ENCODE data around the gene CITED4. TPM values are rescaled to one million over a fixed set of nuclear protein-coding genes. Genes with fewer than 3 reads are reported as not detected.

CITED4 gene
- total and polyA plus RNA-seq, 9 of the 15 experiments (the other 6 are each of a cell fraction or from before 2014, with no cell fraction given): 0.11 to 1.2 (median 0.17) TPM; not detected in 2

DNA sequence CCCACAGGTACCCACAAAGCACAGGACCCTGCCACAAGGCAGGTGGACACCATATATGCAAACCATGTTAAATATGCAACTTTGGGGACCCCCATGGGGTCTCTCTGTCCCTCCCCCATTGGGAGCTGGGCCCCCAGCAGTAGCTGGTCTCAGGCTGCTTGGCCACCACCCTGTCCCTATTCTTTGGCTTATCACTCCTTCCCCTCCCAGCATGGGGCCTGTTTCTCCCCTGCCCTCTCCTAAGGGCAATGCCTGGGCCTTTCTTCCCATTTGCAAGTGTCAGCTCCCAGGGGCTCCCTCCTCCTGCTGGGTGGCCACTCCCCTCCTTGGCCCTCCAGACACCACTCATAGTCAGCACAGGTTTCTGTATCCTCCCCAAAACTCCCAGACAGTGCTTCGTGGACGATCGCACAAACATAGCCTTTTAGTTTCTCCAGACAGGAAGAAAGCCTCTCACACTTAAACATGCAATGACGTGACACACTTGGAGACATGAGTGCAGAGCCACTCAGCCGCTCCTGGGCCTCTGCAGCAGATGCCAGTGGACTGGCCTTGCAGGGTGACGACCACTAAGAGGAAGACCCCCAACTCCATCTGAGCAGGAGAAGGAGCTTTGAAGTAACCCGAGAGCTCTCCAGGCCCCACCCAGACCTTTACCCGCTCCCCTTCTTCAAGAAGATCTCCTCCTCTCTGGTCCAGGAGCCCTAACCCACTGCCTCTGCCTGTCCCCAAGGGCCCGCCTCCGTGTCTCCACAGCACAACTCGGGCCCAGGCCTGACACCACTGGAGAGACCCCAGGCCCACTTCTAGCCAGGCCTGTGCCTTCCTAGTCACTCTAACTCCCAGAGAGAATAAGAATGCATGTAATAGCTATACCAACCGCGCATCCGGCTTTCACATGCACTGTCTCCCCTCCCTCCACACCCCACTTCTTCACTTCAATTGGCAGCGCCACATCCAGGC, 22.9 kb downstream of the CITED4 start:
- Histone ChIP-seq H3K4me3 (no peak overlapping the region), H3K9me3 (replicated peaks; ENCODE audit: control insufficient read depth, insufficient read depth, low read depth, low read length) (no peaks in the 10 kb centered on the region; the same call in 1 of the 2 replicates), H3K9me1 (ENCODE audit: control insufficient read depth, insufficient read depth, low read length) (no peaks in the 10 kb centered on the region), H3K27ac (ENCODE audit: extremely low read depth, low read depth, low read length) (peak overlapping the region; percentile 20; the same call in 1 of the 3 replicates), H3K4me2 (ENCODE audit: insufficient read depth, low read length) (peak overlapping the region; percentile 60; the same call in 1 of the 2 replicates), H3K9ac (ENCODE audit: insufficient read depth in 1 of 2, low read depth in 2 of 2, low read length in 2 of 2) (peak overlapping the region; percentile 18 to 79; a peak in 3 of 4 replicates), H3K27me3 (ENCODE audit: control insufficient read depth in 2 of 2, insufficient read depth in 2 of 2, low read length in 2 of 2) (no peaks in the 10 kb centered on the region), H2AFZ (ENCODE audit: low read depth, low read length) (no peak overlapping the region), H3K36me3 (ENCODE audit: control insufficient read depth, insufficient read depth, low read length) (no peaks in the 10 kb centered on the region; the same call in 2 of the 3 replicates), H3K79me2 (ENCODE audit: control insufficient read depth, insufficient read depth, low read length) (no peaks in the 10 kb centered on the region), H3K4me1 (replicated peaks in 1 of 2; ENCODE audit: control insufficient read depth in 2 of 2, insufficient read depth in 2 of 2, low read length in 2 of 2) (peaks cover 45 to 47% of the 10 kb centered on the region in 2 experiments), H4K20me1 (replicated peaks; ENCODE audit: control insufficient read depth, insufficient read depth, low read length) (no peaks in the 10 kb centered on the region)
- in situ Hi-C loops (cut with MboI) (no loop called here), intact Hi-C loops (cut with micrococcal nuclease) (no loop called here)
- no peak for FAIRE-seq
- ChIA-PET CTCF (ENCODE audit: low intra/inter-chr PET ratio) (interaction anchor here (0.8 kb wide), 1 partner anchor 65 kb away, joined by 3 read pairs; no protein-coding TSS in a partner anchor), POLR2A (interaction anchor here (0.6 to 0.7 kb wide), 3 partner anchors 10 to 1618 kb away, joined by 3 to 4 read pairs (median 3); no protein-coding TSS in a partner anchor)
- DNase-seq (ENCODE audit: extremely low read depth in 1 of 4, low spot score in 3 of 4): no peak
- no TSS peak for BruUV-seq (replicated peaks)
- no peak for ATAC-seq
- WGBS (ENCODE audit: insufficient coverage, low coverage, missing lambda C conversion rate): 83% methylated on average over 15 of the region's 15 CpGs
- TF ChIP-seq ZEB2 (IDR thresholded peaks at IDR 0.05): no peak
- 0 out of 2 replicates have a peak, but pooled peaks have one; percentile 32 for TF ChIP-seq ZBTB7A (IDR thresholded peaks at IDR 0.05; ENCODE audit: borderline replicate concordance, control insufficient read depth, low read depth, low read length)
- TF ChIP-seq, protein P1, sequence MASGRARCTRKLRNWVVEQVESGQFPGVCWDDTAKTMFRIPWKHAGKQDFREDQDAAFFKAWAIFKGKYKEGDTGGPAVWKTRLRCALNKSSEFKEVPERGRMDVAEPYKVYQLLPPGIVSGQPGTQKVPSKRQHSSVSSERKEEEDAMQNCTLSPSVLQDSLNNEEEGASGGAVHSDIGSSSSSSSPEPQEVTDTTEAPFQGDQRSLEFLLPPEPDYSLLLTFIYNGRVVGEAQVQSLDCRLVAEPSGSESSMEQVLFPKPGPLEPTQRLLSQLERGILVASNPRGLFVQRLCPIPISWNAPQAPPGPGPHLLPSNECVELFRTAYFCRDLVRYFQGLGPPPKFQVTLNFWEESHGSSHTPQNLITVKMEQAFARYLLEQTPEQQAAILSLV (tag; IDR thresholded peaks at IDR 0.05): no peak
- TF ChIP-seq ZFX (CRISPR knock-in tag; IDR thresholded peaks at IDR 0.05): peak; percentile 14; the same call in 1 of the 2 replicates

All from K562 (cell line).